Type B pancreatic cell (in vitro differentiated cells): ENCODE results near the gene SOX18. TPM values are rescaled to one million over a fixed set of nuclear protein-coding genes. Genes with fewer than 3 reads are reported as not detected.
A peak's percentile ranks its signal among the peaks of the same experiment; 100 is the strongest.

Experiments used
- DNase-seq: peaks from one replicate; pipeline ENCODE4 v3.0.0; 2021; ENCODE audit warnings: mixed read lengths; ENCODE audit not compliant: unreplicated experiment; ENCODE audit errors: extremely low spot score
- H3K27ac Mint-ChIP-seq: 2 replicates; pipeline ENCODE4 v1.8.0; 2021; ENCODE audit warnings: mild to moderate bottlenecking, mixed read lengths
- H3K27me3 Mint-ChIP-seq: 2 replicates; pipeline ENCODE4 v1.8.0; 2021; ENCODE audit warnings: mixed read lengths
- H3K36me3 Mint-ChIP-seq: 2 replicates; pipeline ENCODE4 v1.8.0; 2021; ENCODE audit warnings: mixed read lengths
- H3K4me1 Mint-ChIP-seq: one replicate; pipeline ENCODE4 v1.8.0; 2021; ENCODE audit warnings: mixed read lengths; ENCODE audit not compliant: unreplicated experiment
- H3K4me3 Mint-ChIP-seq: 2 replicates; pipeline ENCODE4 v1.8.0; 2021; ENCODE audit warnings: mild to moderate bottlenecking, mixed read lengths
- H3K9me3 Mint-ChIP-seq: 2 replicates; pipeline ENCODE4 v1.8.0; 2021; ENCODE audit warnings: mixed read lengths
- total RNA-seq: library from RNA; stranded (reverse); gene quantifications from 2 replicates; pipeline ENCODE4 v1.2.1, GENCODE V29; 2021; ENCODE audit warnings: low replicate concordance
- TF ChIP-seq, protein P1 (sequence below): fragments of 200-600 bp; sonication (generic); conservative IDR thresholded peaks from 2 replicates; pipeline ENCODE4 v1.5.0; 2021; ENCODE audit warnings: antibody characterized with exemption, mild to moderate bottlenecking

The SOX18 gene
- total RNA-seq, 1 donor from 2014 or later: 0.72 TPM

DNA sequence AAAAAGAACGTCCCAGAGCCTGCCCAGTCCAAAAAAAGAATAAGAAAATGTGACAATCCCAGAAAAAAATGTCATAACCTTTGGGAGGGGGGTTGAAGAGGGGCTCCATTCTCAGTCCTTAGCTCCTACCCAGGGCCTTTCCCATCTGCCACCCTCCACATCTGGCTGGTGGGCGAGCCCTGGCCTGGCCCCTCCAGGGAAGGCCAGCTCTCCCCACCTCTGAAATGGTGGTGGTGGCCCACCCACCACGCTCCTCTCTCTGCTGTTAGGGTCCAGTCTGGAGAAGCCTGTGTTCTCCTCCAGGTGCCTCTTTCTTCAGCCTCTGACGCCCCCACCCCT lies 29.5 kb upstream of the SOX18 start:
- H3K9me3 Mint-ChIP-seq: no peaks in the 10 kb centered on the region
- no peaks in the 10 kb centered on the region for H3K36me3 Mint-ChIP-seq
- no peak for DNase-seq
- TF ChIP-seq, protein P1, sequence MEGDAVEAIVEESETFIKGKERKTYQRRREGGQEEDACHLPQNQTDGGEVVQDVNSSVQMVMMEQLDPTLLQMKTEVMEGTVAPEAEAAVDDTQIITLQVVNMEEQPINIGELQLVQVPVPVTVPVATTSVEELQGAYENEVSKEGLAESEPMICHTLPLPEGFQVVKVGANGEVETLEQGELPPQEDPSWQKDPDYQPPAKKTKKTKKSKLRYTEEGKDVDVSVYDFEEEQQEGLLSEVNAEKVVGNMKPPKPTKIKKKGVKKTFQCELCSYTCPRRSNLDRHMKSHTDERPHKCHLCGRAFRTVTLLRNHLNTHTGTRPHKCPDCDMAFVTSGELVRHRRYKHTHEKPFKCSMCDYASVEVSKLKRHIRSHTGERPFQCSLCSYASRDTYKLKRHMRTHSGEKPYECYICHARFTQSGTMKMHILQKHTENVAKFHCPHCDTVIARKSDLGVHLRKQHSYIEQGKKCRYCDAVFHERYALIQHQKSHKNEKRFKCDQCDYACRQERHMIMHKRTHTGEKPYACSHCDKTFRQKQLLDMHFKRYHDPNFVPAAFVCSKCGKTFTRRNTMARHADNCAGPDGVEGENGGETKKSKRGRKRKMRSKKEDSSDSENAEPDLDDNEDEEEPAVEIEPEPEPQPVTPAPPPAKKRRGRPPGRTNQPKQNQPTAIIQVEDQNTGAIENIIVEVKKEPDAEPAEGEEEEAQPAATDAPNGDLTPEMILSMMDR: no peak
- peaks cover 18% of the 10 kb centered on the region for H3K4me1 Mint-ChIP-seq
- H3K27ac Mint-ChIP-seq: no peak overlapping the region
- peaks cover 20% of the 10 kb centered on the region for H3K27me3 Mint-ChIP-seq
- H3K4me3 Mint-ChIP-seq: peak overlapping the region; percentile 74

DNA sequence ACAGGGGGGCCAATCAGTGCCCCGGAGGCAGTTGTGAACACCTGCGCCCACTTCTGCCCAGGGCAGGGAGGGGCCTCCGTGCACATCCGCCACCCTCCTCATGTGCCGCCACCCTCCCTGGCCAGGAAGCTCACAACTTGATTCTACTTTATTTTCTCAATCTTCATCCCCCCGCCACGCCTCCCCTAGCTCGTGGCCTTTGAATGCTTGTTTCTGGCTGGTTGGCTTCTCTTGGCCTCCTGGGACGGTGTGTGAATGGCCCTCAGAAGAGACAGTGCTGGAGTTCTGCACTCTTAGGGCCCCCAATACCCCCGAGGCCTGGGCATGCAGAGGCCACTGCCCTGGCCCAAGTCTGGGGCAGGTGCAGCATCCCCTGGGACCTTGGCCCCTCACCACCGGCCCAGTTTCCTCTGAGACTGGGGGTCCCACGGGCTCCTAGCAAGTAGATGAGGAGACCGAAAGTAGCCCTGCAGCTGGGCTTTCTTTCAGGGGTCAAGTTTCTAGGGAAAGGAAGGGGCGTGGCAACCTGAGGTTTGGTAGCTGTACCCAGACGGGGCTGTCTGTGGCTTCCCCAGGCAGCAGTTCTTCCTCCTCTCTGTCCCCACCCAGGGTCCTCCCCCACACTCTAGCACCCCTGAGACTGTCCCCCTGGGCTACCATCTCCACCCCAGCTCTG lies 28.6 kb upstream of the SOX18 start:
- Mint-ChIP-seq H3K27me3 (peaks cover 17% of the 10 kb centered on the region), H3K36me3 (no peaks in the 10 kb centered on the region), H3K4me1 (peaks cover 18% of the 10 kb centered on the region), H3K27ac (no peak overlapping the region), H3K9me3 (no peaks in the 10 kb centered on the region), H3K4me3 (no peak overlapping the region)
- TF ChIP-seq, protein P1: no peak
- no peak for DNase-seq

DNA sequence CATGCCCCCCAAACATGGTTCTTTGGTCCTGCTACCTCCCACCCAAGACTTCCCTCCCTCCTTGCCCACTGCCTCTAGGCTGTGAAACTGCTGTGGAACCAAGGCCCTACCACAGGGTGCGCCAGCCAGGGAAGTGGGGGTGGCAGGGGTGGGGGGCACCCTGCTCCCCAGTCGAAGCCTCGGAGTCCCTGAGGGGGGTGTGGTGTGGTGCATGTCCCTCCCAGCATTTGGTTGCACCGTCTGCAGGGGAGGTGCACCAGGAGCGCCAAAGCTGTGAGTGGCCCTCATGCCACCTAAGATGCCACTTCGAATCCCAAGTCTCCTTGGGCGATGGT lies 28.1 kb upstream of the SOX18 start:
- TF ChIP-seq, protein P1: no peak
- H3K9me3 Mint-ChIP-seq: no peaks in the 10 kb centered on the region
- no peak for DNase-seq
- H3K4me1 Mint-ChIP-seq: peaks cover 18% of the 10 kb centered on the region
- no peak overlapping the region for H3K27ac Mint-ChIP-seq
- H3K4me3 Mint-ChIP-seq: no peak overlapping the region
- peaks cover 13% of the 10 kb centered on the region for H3K27me3 Mint-ChIP-seq
- H3K36me3 Mint-ChIP-seq: no peaks in the 10 kb centered on the region

DNA sequence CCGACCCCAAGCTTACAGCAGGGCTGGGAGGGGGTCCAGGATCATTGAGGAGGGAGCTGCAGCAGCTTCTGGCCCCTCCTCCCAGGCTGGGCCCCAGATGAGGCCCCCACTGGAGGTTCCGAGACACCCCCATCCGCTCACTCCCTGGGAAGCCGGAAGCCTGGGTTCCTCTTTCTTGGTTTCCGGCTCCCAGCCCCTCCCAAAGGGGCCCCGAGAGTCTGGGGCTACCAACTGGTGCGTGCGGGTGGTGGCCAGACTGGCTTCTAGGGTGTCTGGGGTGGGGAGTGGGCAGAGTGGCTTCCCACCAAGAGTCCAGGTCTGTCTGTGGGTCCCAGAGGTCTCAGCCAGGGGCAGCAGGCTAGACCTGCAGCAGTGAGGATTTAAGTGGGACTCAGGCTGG lies 27.7 kb upstream of the SOX18 start:
- TF ChIP-seq, protein P1: no peak
- Mint-ChIP-seq H3K4me3 (no peak overlapping the region), H3K36me3 (no peaks in the 10 kb centered on the region), H3K4me1 (peaks cover 17% of the 10 kb centered on the region), H3K27me3 (peaks cover 9% of the 10 kb centered on the region), H3K9me3 (no peaks in the 10 kb centered on the region), H3K27ac (no peak overlapping the region)
- DNase-seq: no peak

DNA sequence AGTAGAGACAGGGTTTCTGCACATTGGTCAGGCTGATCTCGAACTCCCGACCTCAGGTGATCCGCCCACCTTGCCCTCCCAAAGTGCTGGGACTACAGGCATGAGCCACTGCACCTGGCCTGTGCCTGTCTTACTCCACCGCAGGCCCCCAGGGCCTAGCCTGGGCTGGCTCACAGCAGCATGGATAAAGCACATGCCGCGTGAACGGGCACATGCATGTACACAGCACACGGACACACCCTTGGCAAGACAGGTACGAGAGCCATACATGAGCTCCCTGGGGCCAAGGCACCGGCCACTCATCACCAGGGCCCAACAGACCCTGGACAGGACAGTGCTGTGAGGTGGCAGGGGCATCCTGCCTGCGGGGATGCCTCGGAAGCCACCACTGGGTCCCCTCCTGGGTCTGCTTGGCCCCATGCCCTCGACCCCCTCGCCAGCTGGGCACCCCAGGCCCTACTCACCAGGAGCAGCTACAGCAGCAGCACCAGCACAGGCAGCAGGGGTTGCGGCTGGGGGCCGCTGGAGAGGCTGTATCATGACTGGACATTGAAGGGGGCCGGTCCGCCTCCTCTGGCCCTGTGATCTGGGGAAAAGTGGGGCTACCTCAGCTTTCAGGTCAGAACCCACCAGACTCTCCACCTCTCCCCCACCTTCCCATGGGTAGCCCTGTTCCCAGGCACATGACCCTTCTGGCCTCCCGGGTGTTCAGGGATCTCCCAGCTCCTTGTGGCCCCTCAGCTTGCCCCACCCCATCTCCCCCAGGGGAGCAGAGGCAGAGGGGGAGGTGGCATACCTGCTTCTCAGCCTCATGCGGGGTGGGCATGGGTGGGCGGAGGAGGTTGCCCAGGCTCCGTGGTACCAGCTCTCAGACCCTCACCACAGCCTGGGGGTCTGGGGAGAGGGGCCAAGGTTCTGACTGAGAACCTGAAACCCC lies 26.9 kb upstream of the SOX18 start:
- no peaks in the 10 kb centered on the region for H3K36me3 Mint-ChIP-seq
- peaks cover 11% of the 10 kb centered on the region for H3K4me1 Mint-ChIP-seq
- H3K27ac Mint-ChIP-seq: no peak overlapping the region
- H3K9me3 Mint-ChIP-seq: no peaks in the 10 kb centered on the region
- no peak overlapping the region for H3K4me3 Mint-ChIP-seq
- H3K27me3 Mint-ChIP-seq: peaks cover 3% of the 10 kb centered on the region
- TF ChIP-seq, protein P1: no peak
- no peak for DNase-seq
